MCF 10A (cell line): ENCODE results near the gene POLA1. TPM values are rescaled to one million over a fixed set of nuclear protein-coding genes. Genes with fewer than 3 reads are reported as not detected.

Experiments
- BruUV-seq: library from RNA; stranded (reverse); fragments of 400-500 nt; replicated peaks from 2 replicates; lab custom pipeline; 2021; lab: Mats Ljungman, UMichigan
- CTCF ChIA-PET: fragments of 300-600 bp; sonication (Branson Sonifier 250); formaldehyde crosslinking; extraction: SDS; loops from one replicate; lab custom pipeline; 2021; ENCODE audit warnings: antibody characterized with exemption, inconsistent platforms; lab: Yijun Ruan, JAX
- POLR2A ChIA-PET: fragments of 300-600, 350-650 bp; sonication (Branson Sonifier 250); formaldehyde crosslinking; extraction: SDS; loops from one replicate; lab custom pipeline; 2020; ENCODE audit warnings: antibody characterized with exemption, inconsistent platforms; lab: Yijun Ruan, JAX
- DNase-seq: peaks from one replicate; pipeline ENCODE4 v3.0.0-alpha.2; 2018; ENCODE audit not compliant: unreplicated experiment
- H3K27ac Mint-ChIP-seq: one replicate; pipeline ENCODE4 v1.8.0; 2022; ENCODE audit warnings: mild to moderate bottlenecking, low read depth, mixed read lengths; ENCODE audit not compliant: unreplicated experiment
- H3K27me3 Mint-ChIP-seq: one replicate; pipeline ENCODE4 v1.8.0; 2022; ENCODE audit warnings: mixed read lengths; ENCODE audit not compliant: insufficient read depth, unreplicated experiment
- H3K36me3 Mint-ChIP-seq: one replicate; pipeline ENCODE4 v1.8.0; 2022; ENCODE audit warnings: mild to moderate bottlenecking, moderate library complexity, mixed read lengths; ENCODE audit not compliant: insufficient read depth, unreplicated experiment
- H3K4me1 Mint-ChIP-seq: one replicate; pipeline ENCODE4 v1.8.0; 2022; ENCODE audit warnings: mixed read lengths; ENCODE audit not compliant: insufficient read depth, unreplicated experiment
- H3K4me3 Mint-ChIP-seq: one replicate; pipeline ENCODE4 v1.8.0; 2022; ENCODE audit warnings: mild to moderate bottlenecking, moderate library complexity, mixed read lengths; ENCODE audit not compliant: unreplicated experiment
- H3K9me3 Mint-ChIP-seq: one replicate; pipeline ENCODE4 v1.8.0; 2022; ENCODE audit warnings: mixed read lengths; ENCODE audit not compliant: unreplicated experiment
- CTCF ChIP-seq: fragments of 200-600 bp; IDR thresholded peaks from one replicate; pipeline ENCODE4 v1.8.0; 2022; ENCODE audit warnings: antibody characterized with exemption, mild to moderate bottlenecking; ENCODE audit not compliant: unreplicated experiment
- intact Hi-C: fragments of 100-400 bp; cut with micrococcal nuclease; formaldehyde crosslinking; loops from 2 replicates; pipeline ENCODE4 v1.14.1; 2022
- total RNA-seq: library from RNA; stranded (reverse); gene quantifications from 2 replicates; pipeline ENCODE4 v1.2.3, GENCODE V29; 2022

The POLA1 gene
- total RNA-seq, 1 experiment from 2014 or later, result 9.8 TPM

GRCh38 chrX:24673424-24673823 lies 20.3 kb upstream of the POLA1 start:
- TF ChIP-seq CTCF, result no peak
- CTCF ChIA-PET, result no interaction called here
- Mint-ChIP-seq H3K4me1 (no peaks in the 10 kb centered on the region), H3K9me3 (no peaks in the 10 kb centered on the region), H3K4me3 (no peak overlapping the region), H3K36me3 (no peaks in the 10 kb centered on the region), H3K27ac (no peak overlapping the region), H3K27me3 (peaks cover 42% of the 10 kb centered on the region)
- no TSS peak for BruUV-seq
- intact Hi-C loops, result no loop called here
- POLR2A ChIA-PET, result no interaction called here
- no peak for DNase-seq

- intact Hi-C loops, result no loop called here
- H3K27ac Mint-ChIP-seq, result no peak overlapping the region
- no peaks in the 10 kb centered on the region for H3K9me3 Mint-ChIP-seq
- H3K36me3 Mint-ChIP-seq, result no peaks in the 10 kb centered on the region
- H3K4me3 Mint-ChIP-seq, result no peak overlapping the region
- BruUV-seq, result no TSS peak
- peak; percentile 40 for TF ChIP-seq CTCF
- H3K4me1 Mint-ChIP-seq, result no peaks in the 10 kb centered on the region
- POLR2A ChIA-PET, result interaction anchor here (0.7 to 1.3 kb wide), 2 partner anchors 18 to 61 kb away, joined by 3 to 4 read pairs; no protein-coding TSS in a partner anchor
- DNase-seq, result peak; percentile 37
- H3K27me3 Mint-ChIP-seq, result peaks cover 51% of the 10 kb centered on the region
- CTCF ChIA-PET, result interaction anchor here (0.5 to 1.5 kb wide), 13 partner anchors 11 to 725 kb away, joined by 3 to 8 read pairs (median 3); no protein-coding TSS in a partner anchor
Measured at GRCh38 chrX:24676403-24677024, 17.2 kb upstream of the POLA1 start.

DNA sequence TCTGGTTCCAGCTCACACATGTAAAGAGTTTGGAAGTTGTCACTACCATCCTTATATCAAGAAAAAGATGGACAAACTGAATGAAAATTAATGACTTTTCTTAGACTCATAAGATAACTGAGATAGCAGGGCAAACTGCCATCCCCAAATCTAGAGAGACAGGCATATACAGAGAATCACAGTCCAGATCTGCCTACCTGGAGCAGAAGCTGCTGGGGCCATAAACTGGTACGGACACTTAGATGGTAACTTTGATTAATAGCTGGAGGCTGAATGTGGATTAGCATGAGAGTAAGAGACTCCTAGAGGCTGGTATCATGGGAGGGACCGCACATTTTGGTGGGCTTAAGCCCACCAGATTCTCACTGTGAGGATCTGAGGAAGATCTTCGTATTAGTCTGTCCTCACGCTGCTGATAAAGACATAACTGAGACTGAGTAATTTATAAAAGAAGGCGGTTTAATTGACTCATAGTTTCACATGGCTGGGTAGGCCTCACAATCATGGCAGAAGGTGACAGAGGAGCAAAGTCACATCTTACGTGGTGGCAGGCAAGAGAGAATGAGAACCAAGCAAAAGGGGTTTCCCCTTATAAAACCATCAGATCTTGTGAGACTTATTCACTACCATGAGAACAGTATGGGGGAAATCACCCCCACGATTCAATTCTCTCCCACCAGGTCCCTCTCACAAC lies 10.8 kb upstream of the POLA1 start:
- H3K27ac Mint-ChIP-seq, result no peak overlapping the region
- ChIA-PET CTCF (interaction anchor here (0.6 to 0.7 kb wide), 2 partner anchors 8 to 176 kb away, joined by 3 to 4 read pairs; no protein-coding TSS in a partner anchor), POLR2A (no interaction called here)
- no peak for DNase-seq
- H3K27me3 Mint-ChIP-seq, result peaks cover 55% of the 10 kb centered on the region
- H3K4me3 Mint-ChIP-seq, result no peak overlapping the region
- no peak for TF ChIP-seq CTCF
- H3K4me1 Mint-ChIP-seq, result no peaks in the 10 kb centered on the region
- intact Hi-C loops, result no loop called here
- no peaks in the 10 kb centered on the region for H3K9me3 Mint-ChIP-seq
- no peaks in the 10 kb centered on the region for H3K36me3 Mint-ChIP-seq
- BruUV-seq, result no TSS peak

- DNase-seq, result no peak
- Mint-ChIP-seq H3K27me3 (peaks cover 45% of the 10 kb centered on the region), H3K4me1 (no peaks in the 10 kb centered on the region), H3K4me3 (no peak overlapping the region), H3K36me3 (no peaks in the 10 kb centered on the region), H3K27ac (no peak overlapping the region), H3K9me3 (no peaks in the 10 kb centered on the region)
- intact Hi-C loops, result no loop called here
- ChIA-PET CTCF (interaction anchor here (1.1 kb wide), 1 partner anchor 10 kb away, joined by 3 read pairs; no protein-coding TSS in a partner anchor), POLR2A (no interaction called here)
- no peak for TF ChIP-seq CTCF
- no TSS peak for BruUV-seq
Measured at GRCh38 chrX:24684048-24684447, 9.7 kb upstream of the POLA1 start.
